ENCODE data around the gene CROCC. TPM values are rescaled to one million over a fixed set of nuclear protein-coding genes. Genes with fewer than 3 reads are reported as not detected.
"Not testable (repeated sequence)": the region's sequence is repeated elsewhere in the genome, so short reads cannot be mapped to it uniquely, and the experiment has no call there.

CROCC gene
- polyA plus RNA-seq, 3 donors: 19.5 to 42.2 (median 19.8) TPM

- 0 to 1% (median 1%) methylated on average over 19 to 29 of the region's 39 CpGs for WGBS, 3 donors
- not testable (repeated sequence) for H3K27ac ChIP-seq (ENCODE audit: low read depth, low read length)
These were observed 26.0 kb upstream of the CROCC start, which contains the start of gene RNU1-2 for GRCh38 chr1:16895598-16896315. Gene RNU1-2, plus strand, starts transcription at chr1:16895980.

- WGBS, 3 donors: 14 to 24% (median 23%) methylated on average over 21 to 23 of the region's 24 CpGs
These were observed 25.2 kb upstream of the CROCC start for GRCh38 chr1:16896316-16897055.

GRCh38 chr1:16897653-16898052 lies 24.1 kb upstream of the CROCC start:
- 29 to 65% (median 36%) methylated on average over 1 of the region's 1 CpG for WGBS, 3 donors
- H3K27ac ChIP-seq (ENCODE audit: low read depth, low read length): not testable (repeated sequence)

More at GRCh38 chr1:16896316-16897055, 25.2 kb upstream of the CROCC start:
- H3K27ac ChIP-seq (ENCODE audit: low read depth, low read length): not testable (repeated sequence)

GRCh38 chr1:16898298-16898697 lies 23.4 kb upstream of the CROCC start:
- not testable (repeated sequence) for H3K27ac ChIP-seq (ENCODE audit: low read depth, low read length)

GRCh38 chr1:16899020-16899419 lies 22.7 kb upstream of the CROCC start:
- H3K27ac ChIP-seq (ENCODE audit: low read depth, low read length): not testable (repeated sequence)
- WGBS, 3 donors: 81 to 90% (median 82%) methylated on average over 2 of the region's 2 CpGs

- WGBS, 3 donors: 54 to 59% (median 59%) methylated on average over 2 of the region's 2 CpGs
- H3K27ac ChIP-seq (ENCODE audit: low read depth, low read length): no peak overlapping the region
These were observed 21.0 kb upstream of the CROCC start for GRCh38 chr1:16900751-16901150.

GRCh38 chr1:16901371-16901770 lies 20.4 kb upstream of the CROCC start:
- WGBS, 3 donors: 39 to 71% (median 57%) methylated on average over 2 of the region's 2 CpGs

GRCh38 chr1:16903054-16903453 lies 18.7 kb upstream of the CROCC start:
- H3K27ac ChIP-seq (ENCODE audit: low read depth, low read length): no peak overlapping the region
- WGBS, 3 donors: 73 to 88% (median 84%) methylated on average over 2 of the region's 2 CpGs

More at GRCh38 chr1:16901371-16901770, 20.4 kb upstream of the CROCC start:
- not testable (repeated sequence) for H3K27ac ChIP-seq (ENCODE audit: low read depth, low read length)

GRCh38 chr1:16903458-16903796 lies 18.3 kb upstream of the CROCC start:
- no peak overlapping the region for H3K27ac ChIP-seq (ENCODE audit: low read depth, low read length)

GRCh38 chr1:16904560-16905109 lies 17.1 kb upstream of the CROCC start:
- 0% methylated on average over 27 of the region's 27 CpGs for WGBS, 3 donors
- peak overlapping the region; percentile 78 for H3K27ac ChIP-seq (ENCODE audit: low read depth, low read length)

GRCh38 chr1:16905110-16905867 lies 16.4 kb upstream of the CROCC start:
- 4 to 9% (median 7%) methylated on average over 12 of the region's 12 CpGs for WGBS, 3 donors
- peak overlapping the region; percentile 78 for H3K27ac ChIP-seq (ENCODE audit: low read depth, low read length)

- 63 to 88% (median 82%) methylated on average over 11 of the region's 11 CpGs for WGBS, 3 donors
- no peak overlapping the region for H3K27ac ChIP-seq (ENCODE audit: low read depth, low read length)
These were observed 15.6 kb upstream of the CROCC start for GRCh38 chr1:16905868-16906702.

- 83 to 90% (median 87%) methylated on average over 4 of the region's 4 CpGs for WGBS, 3 donors
- no peak overlapping the region for H3K27ac ChIP-seq (ENCODE audit: low read depth, low read length)
These were observed 14.9 kb upstream of the CROCC start for GRCh38 chr1:16906873-16907272.

GRCh38 chr1:16907870-16908758 lies 13.6 kb upstream of the CROCC start:
- no peak overlapping the region for H3K27ac ChIP-seq (ENCODE audit: low read depth, low read length)
- 83 to 89% (median 85%) methylated on average over 15 of the region's 15 CpGs for WGBS, 3 donors

- 76 to 89% (median 85%) methylated on average over 8 of the region's 8 CpGs for WGBS, 3 donors
These were observed 9.6 kb upstream of the CROCC start for GRCh38 chr1:16911851-16912721.

GRCh38 chr1:16912742-16913141 lies 9.0 kb upstream of the CROCC start:
- WGBS, 3 donors: 49 to 81% (median 60%) methylated on average over 8 of the region's 8 CpGs
- H3K27ac ChIP-seq (ENCODE audit: low read depth, low read length): not testable (repeated sequence)

More at GRCh38 chr1:16911851-16912721, 9.6 kb upstream of the CROCC start:
- not testable (repeated sequence) for H3K27ac ChIP-seq (ENCODE audit: low read depth, low read length)

Measured in adipose tissue (tissue), 3 donors.